HepG2 (cell line): Measurements from ENCODE around the gene SULT1C4. TPM values are rescaled to one million over a fixed set of nuclear protein-coding genes. Genes with fewer than 3 reads are reported as not detected.

Source experiments
- ATAC-seq: fragments of 200-7000 bp; cut with Tn5 transposase; 3 replicates; pipeline ENCODE4 v1.9.1; 2020; ENCODE audit warnings: mild to moderate bottlenecking, moderate library complexity
- BruUV-seq: library from RNA; stranded (reverse); fragments of 400-500 nt; replicated peaks from 2 replicates; lab custom pipeline; 2021; lab: Mats Ljungman, UMichigan
- CTCF ChIA-PET: fragments of 300-600 bp; formaldehyde crosslinking; extraction: SDS; loops from one replicate; lab custom pipeline; 2021; ENCODE audit warnings: low total read pairs, inconsistent platforms, low intra/inter-chr PET ratio; lab: Yijun Ruan, JAX
- POLR2A ChIA-PET: fragments of 350-600 bp; sonication (Branson Sonifier 250); formaldehyde crosslinking; loops from one replicate; lab custom pipeline; 2020; ENCODE audit warnings: antibody characterized with exemption, inconsistent platforms; lab: Yijun Ruan, JAX
- DNase-seq: peaks from one replicate; pipeline ENCODE4 v3.0.0-alpha.2; 2015; ENCODE audit warnings: low spot score
- FAIRE-seq: peaks from 3 replicates; lab custom pipeline; 2011; peaks lifted over from hg19 to GRCh38; lab: Jason Lieb, UNC
- H2AFZ ChIP-seq: one replicate; pipeline ENCODE4 v1.6.1; 2011; ENCODE audit warnings: low read length, inconsistent platforms
- H3K27ac ChIP-seq: fragments of 300-600 bp; 3 replicates; pipeline ENCODE4 v1.8.0; 2011; ENCODE audit warnings: mixed run types, mild to moderate bottlenecking, mixed read lengths, low read length, inconsistent platforms; ENCODE audit not compliant: insufficient read depth; ENCODE audit errors: extremely low read length
- H3K27me3 ChIP-seq, 2 experiments: fragments of 200-600 bp in 1 of 2; 2 replicates in 1 of 2; 3 replicates in 1 of 2; pipeline versions ENCODE4 v1.6.0 to v1.8.0; 2011; ENCODE audit warnings: low read length in 2 of 2, mild to moderate bottlenecking in 2 of 2, moderate library complexity in 2 of 2, inconsistent platforms in 1 of 2; ENCODE audit not compliant: insufficient read depth in 2 of 2, control insufficient read depth in 1 of 2
- H3K36me3 ChIP-seq, 2 experiments: fragments of 200-600 bp in 1 of 2; replicated peaks in 1 of 2; 2 replicates in 1 of 2; 3 replicates in 1 of 2; pipeline versions ENCODE4 v1.5.1 to v1.8.0; 2011; ENCODE audit warnings: low read length in 2 of 2, inconsistent platforms in 1 of 2; ENCODE audit not compliant: insufficient read depth in 2 of 2, control insufficient read depth in 1 of 2
- H3K4me1 ChIP-seq: 2 replicates; pipeline ENCODE4 v1.5.1; 2012; ENCODE audit warnings: low read length, inconsistent platforms; ENCODE audit not compliant: insufficient read depth
- H3K4me2 ChIP-seq: 2 replicates; pipeline ENCODE4 v1.6.0; 2011; ENCODE audit warnings: low read depth, low read length, inconsistent platforms
- H3K4me3 ChIP-seq, 3 experiments: fragments of 200-600 bp in 1 of 3; sonication (generic), shearing (Covaris generic) in 1 of 3; replicated peaks in 1 of 3; 2 replicates each; pipeline ENCODE4 v1.5.1; 2011 to 2016; ENCODE audit warnings: low read length in 3 of 3, inconsistent platforms in 2 of 3, low read depth in 2 of 3, mild to moderate bottlenecking in 2 of 3, control low read depth in 1 of 3, mixed read lengths in 1 of 3; ENCODE audit not compliant: insufficient read depth in 1 of 3
- H3K79me2 ChIP-seq: one replicate; pipeline ENCODE4 v1.6.1; 2011; ENCODE audit warnings: low read length, inconsistent platforms; ENCODE audit not compliant: insufficient read depth
- H3K9ac ChIP-seq: 2 replicates; pipeline ENCODE4 v1.6.0; 2011; ENCODE audit warnings: mild to moderate bottlenecking, low read depth, low read length, inconsistent platforms; ENCODE audit not compliant: insufficient read depth
- H3K9me3 ChIP-seq: 2 replicates; pipeline ENCODE4 v1.5.1; 2012; ENCODE audit warnings: mild to moderate bottlenecking, low read length
- H4K20me1 ChIP-seq: 2 replicates; pipeline ENCODE4 v1.6.0; 2011; ENCODE audit warnings: inconsistent platforms, mild to moderate bottlenecking, low read length, moderate library complexity; ENCODE audit not compliant: insufficient read depth
- HOXA5 ChIP-seq: sonication (generic); formaldehyde crosslinking; IDR thresholded peaks from 2 replicates; pipeline ENCODE4 v1.4.0; 2020; ENCODE audit warnings: missing genetic modification reagents
- IKZF4 ChIP-seq: sonication (generic); formaldehyde crosslinking; IDR thresholded peaks from 2 replicates; pipeline ENCODE4 v1.5.1; 2020; ENCODE audit warnings: borderline replicate concordance, mild to moderate bottlenecking, low read depth, missing genetic modification reagents; ENCODE audit errors: not compliant biosample characterization
- IRF2 ChIP-seq: IDR thresholded peaks from 2 replicates; pipeline ENCODE4 v1.6.1; 2018; ENCODE audit warnings: missing genetic modification reagents, missing compliant biosample characterization
- NONO ChIP-seq, 2 experiments: fragments of 450-650 bp in 1 of 2; sonication (generic) in 1 of 2; formaldehyde crosslinking in 1 of 2; IDR thresholded peaks in 1 of 2; conservative IDR thresholded peaks in 1 of 2; 2 replicates each; pipeline versions ENCODE4 v1.6.1 to v1.8.0; 2017 to 2022; ENCODE audit warnings: mild to moderate bottlenecking in 1 of 2, missing genetic modification reagents in 1 of 2, moderate library complexity in 1 of 2
- PCBP1 ChIP-seq: fragments of 200-400 bp; formaldehyde crosslinking; IDR thresholded peaks from 2 replicates; pipeline ENCODE4 v1.6.1; 2017; ENCODE audit warnings: mild to moderate bottlenecking, low read depth, low read length, borderline replicate concordance
- U2AF1 ChIP-seq: fragments of 200-400 bp; formaldehyde crosslinking; optimal IDR thresholded peaks from 2 replicates; pipeline ENCODE3; 2017; ENCODE audit warnings: mild to moderate bottlenecking, low read depth, low read length
- WGBS: methylation state at CpG from one replicate; pipeline ENCODE4 v1.1.6; 2017; ENCODE audit warnings: low lambda C conversion rate; 5-methylcytosine and 5-hydroxymethylcytosine counted together
- in situ Hi-C: cut with HindIII; loops from 2 replicates; pipeline ENCODE4 v1.10.0; 2017; ENCODE audit warnings: low pct_unique_long_range_greater_than_20kb; ENCODE audit not compliant: extremely low pct_ligation_motif_present
- intact Hi-C: fragments of 100-400 bp; cut with micrococcal nuclease; formaldehyde crosslinking; loops from one replicate; pipeline ENCODE4 v1.10.0; 2022; ENCODE audit not compliant: unreplicated experiment
- polyA plus RNA-seq, 8 experiments: library from polyadenylated mRNA; depleted of rRNA in 3 of 8; stranded (reverse) in 7 of 8; unstranded in 1 of 8; fragments of >200 nt; fragmentation: Illumina TruSeq in 4 of 8; extraction: Trizol in 4 of 8; gene quantifications; 2 replicates each; pipeline versions ENCODE4 v1.2.1 to v1.2.3, GENCODE V29; 2011 to 2016; ENCODE audit warnings: low read depth in 4 of 8, missing spikeins in 1 of 8, mixed read lengths in 1 of 8; ENCODE audit not compliant: insufficient read depth in 1 of 8
- total RNA-seq, 5 experiments: library from RNA; depleted of rRNA; stranded (reverse); fragments of >200 nt; fragmentation: Illumina TruSeq; extraction: Trizol; gene quantifications; 2 replicates each; pipeline ENCODE4 v1.2.3, GENCODE V29; 2016; ENCODE audit warnings: low read depth in 1 of 5
- TF ChIP-seq, protein P1 (sequence below): sonication (generic); formaldehyde crosslinking; IDR thresholded peaks from 2 replicates; pipeline ENCODE4 v1.8.0; 2022; ENCODE audit warnings: missing genetic modification reagents, mild to moderate bottlenecking, moderate library complexity, borderline replicate concordance
- TF ChIP-seq, protein P2 (sequence below): sonication (generic); formaldehyde crosslinking; IDR thresholded peaks from 2 replicates; pipeline ENCODE4 v1.5.0; 2020; ENCODE audit warnings: mild to moderate bottlenecking, missing genetic modification reagents, borderline replicate concordance

The SULT1C4 gene
- total and polyA plus RNA-seq, 2 of the 13 experiments (the other 11 are each of a cell fraction or from before 2014, with no cell fraction given), result 1.3 to 8.6 TPM

DNA sequence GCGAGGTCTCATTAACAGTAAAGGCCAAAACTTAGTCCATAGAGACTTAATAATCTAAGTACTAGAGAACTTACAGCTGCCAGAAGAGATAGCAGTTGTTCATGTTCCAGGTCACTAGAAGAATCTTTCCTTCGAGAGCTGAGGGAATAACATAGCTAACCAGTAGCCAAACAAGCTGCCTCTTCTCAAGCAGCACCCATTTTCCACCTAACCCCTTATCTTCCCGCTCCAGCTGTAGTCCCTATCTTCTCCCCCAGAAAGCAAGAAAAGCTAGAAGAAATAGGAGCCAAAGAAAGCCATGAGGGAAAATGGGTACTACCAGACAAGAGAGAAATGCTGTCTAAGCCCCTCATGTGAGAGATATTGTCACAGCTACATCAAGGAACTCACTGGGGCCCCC lies 24.0 kb downstream of the SULT1C4 start:
- H3K4me2 ChIP-seq, result no peak overlapping the region
- ChIA-PET POLR2A (no interaction called here), CTCF (no interaction called here)
- no peak for FAIRE-seq
- peaks cover 0 to 12% of the 10 kb centered on the region in 2 experiments; a peak in 1 of 5 replicates for H3K27me3 ChIP-seq
- H3K36me3 ChIP-seq, result no peaks in the 10 kb centered on the region
- in situ Hi-C loops, result no loop called here
- DNase-seq, result no peak
- H3K9me3 ChIP-seq, result peaks cover 13% of the 10 kb centered on the region; the same call in 1 of the 2 replicates
- no peak overlapping the region for H3K4me3 ChIP-seq
- no peaks in the 10 kb centered on the region for H3K79me2 ChIP-seq
- ATAC-seq, result no peak
- intact Hi-C loops, result no loop called here
- H3K27ac ChIP-seq, result no peak overlapping the region
- H4K20me1 ChIP-seq, result no peaks in the 10 kb centered on the region
- 32% methylated on average over 3 of the region's 3 CpGs for WGBS
- no peaks in the 10 kb centered on the region for H3K4me1 ChIP-seq
- no TSS peak for BruUV-seq
- no peak overlapping the region for H3K9ac ChIP-seq
- H2AFZ ChIP-seq, result no peak overlapping the region
- TF ChIP-seq, protein P1, sequence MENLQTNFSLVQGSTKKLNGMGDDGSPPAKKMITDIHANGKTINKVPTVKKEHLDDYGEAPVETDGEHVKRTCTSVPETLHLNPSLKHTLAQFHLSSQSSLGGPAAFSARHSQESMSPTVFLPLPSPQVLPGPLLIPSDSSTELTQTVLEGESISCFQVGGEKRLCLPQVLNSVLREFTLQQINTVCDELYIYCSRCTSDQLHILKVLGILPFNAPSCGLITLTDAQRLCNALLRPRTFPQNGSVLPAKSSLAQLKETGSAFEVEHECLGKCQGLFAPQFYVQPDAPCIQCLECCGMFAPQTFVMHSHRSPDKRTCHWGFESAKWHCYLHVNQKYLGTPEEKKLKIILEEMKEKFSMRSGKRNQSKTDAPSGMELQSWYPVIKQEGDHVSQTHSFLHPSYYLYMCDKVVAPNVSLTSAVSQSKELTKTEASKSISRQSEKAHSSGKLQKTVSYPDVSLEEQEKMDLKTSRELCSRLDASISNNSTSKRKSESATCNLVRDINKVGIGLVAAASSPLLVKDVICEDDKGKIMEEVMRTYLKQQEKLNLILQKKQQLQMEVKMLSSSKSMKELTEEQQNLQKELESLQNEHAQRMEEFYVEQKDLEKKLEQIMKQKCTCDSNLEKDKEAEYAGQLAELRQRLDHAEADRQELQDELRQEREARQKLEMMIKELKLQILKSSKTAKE, result no peak
- TF ChIP-seq, protein P2, sequence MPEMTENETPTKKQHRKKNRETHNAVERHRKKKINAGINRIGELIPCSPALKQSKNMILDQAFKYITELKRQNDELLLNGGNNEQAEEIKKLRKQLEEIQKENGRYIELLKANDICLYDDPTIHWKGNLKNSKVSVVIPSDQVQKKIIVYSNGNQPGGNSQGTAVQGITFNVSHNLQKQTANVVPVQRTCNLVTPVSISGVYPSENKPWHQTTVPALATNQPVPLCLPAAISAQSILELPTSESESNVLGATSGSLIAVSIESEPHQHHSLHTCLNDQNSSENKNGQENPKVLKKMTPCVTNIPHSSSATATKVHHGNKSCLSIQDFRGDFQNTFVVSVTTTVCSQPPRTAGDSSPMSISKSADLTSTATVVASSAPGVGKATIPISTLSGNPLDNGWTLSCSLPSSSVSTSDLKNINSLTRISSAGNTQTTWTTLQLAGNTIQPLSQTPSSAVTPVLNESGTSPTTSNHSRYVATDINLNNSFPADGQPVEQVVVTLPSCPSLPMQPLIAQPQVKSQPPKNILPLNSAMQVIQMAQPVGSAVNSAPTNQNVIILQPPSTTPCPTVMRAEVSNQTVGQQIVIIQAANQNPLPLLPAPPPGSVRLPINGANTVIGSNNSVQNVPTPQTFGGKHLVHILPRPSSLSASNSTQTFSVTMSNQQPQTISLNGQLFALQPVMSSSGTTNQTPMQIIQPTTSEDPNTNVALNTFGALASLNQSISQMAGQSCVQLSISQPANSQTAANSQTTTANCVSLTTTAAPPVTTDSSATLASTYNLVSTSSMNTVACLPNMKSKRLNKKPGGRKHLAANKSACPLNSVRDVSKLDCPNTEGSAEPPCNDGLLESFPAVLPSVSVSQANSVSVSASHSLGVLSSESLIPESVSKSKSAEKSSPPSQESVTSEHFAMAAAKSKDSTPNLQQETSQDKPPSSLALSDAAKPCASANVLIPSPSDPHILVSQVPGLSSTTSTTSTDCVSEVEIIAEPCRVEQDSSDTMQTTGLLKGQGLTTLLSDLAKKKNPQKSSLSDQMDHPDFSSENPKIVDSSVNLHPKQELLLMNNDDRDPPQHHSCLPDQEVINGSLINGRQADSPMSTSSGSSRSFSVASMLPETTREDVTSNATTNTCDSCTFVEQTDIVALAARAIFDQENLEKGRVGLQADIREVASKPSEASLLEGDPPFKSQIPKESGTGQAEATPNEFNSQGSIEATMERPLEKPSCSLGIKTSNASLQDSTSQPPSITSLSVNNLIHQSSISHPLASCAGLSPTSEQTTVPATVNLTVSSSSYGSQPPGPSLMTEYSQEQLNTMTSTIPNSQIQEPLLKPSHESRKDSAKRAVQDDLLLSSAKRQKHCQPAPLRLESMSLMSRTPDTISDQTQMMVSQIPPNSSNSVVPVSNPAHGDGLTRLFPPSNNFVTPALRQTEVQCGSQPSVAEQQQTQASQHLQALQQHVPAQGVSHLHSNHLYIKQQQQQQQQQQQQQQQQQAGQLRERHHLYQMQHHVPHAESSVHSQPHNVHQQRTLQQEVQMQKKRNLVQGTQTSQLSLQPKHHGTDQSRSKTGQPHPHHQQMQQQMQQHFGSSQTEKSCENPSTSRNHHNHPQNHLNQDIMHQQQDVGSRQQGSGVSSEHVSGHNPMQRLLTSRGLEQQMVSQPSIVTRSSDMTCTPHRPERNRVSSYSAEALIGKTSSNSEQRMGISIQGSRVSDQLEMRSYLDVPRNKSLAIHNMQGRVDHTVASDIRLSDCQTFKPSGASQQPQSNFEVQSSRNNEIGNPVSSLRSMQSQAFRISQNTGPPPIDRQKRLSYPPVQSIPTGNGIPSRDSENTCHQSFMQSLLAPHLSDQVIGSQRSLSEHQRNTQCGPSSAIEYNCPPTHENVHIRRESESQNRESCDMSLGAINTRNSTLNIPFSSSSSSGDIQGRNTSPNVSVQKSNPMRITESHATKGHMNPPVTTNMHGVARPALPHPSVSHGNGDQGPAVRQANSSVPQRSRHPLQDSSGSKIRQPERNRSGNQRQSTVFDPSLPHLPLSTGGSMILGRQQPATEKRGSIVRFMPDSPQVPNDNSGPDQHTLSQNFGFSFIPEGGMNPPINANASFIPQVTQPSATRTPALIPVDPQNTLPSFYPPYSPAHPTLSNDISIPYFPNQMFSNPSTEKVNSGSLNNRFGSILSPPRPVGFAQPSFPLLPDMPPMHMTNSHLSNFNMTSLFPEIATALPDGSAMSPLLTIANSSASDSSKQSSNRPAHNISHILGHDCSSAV (CRISPR knock-in tag), result no peak
- TF ChIP-seq IKZF4 (CRISPR knock-in tag), result no peak
- no peak for TF ChIP-seq IRF2
- TF ChIP-seq NONO (IDR thresholded peaks at IDR 0.05), result no peak
- TF ChIP-seq NONO (CRISPR knock-in tag; conservative IDR thresholded peaks at IDR 0.05), result no peak
- no peak for TF ChIP-seq U2AF1
- TF ChIP-seq PCBP1, result no peak
- TF ChIP-seq HOXA5 (CRISPR knock-in tag), result no peak
